ENCODE data around the gene LIM2.

DNA sequence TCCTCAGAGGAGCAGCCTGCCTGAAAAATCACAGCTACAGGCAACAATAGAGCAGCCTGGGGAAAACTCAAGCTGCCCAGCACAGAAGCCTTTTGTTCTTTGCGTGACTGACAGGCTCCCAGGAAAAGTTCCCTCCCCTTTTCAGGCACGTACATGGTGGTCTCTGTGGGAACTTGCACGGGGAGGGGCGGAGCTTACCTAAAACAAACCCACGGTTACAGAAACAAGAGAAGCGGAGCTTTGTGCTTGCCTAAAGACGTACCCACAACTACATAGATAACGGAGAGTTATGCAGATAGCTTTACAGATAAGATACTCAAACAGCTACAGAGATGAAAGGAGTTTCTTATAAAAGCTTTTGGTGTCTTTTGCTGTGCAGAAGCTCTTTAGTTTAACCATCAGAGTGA lies 33.0 kb downstream of the LIM2 start:
- TF ChIP-seq CTCF (IDR thresholded peaks at IDR 0.05 in 2 of 3, conservative IDR thresholded peaks at IDR 0.05 in 1 of 3; ENCODE audit: insufficient read depth in 2 of 3, low read depth in 1 of 3, low read length in 3 of 3) (no peak), CBX5 (IDR thresholded peaks at IDR 0.05; ENCODE audit: borderline replicate concordance, low read depth) (no peak), SMARCE1 (IDR thresholded peaks at IDR 0.05) (no peak), KDM4B (IDR thresholded peaks at IDR 0.05; ENCODE audit: borderline replicate concordance in 2 of 2, low read depth in 1 of 2) (no peak), MTA1 (IDR thresholded peaks at IDR 0.05; ENCODE audit: borderline replicate concordance) (no peak), POLR2A (conservative IDR thresholded peaks at IDR 0.05) (no peak), ZNF316 (IDR thresholded peaks at IDR 0.05) (no peak), KDM1A (IDR thresholded peaks at IDR 0.05) (no peak), NCOR1 (IDR thresholded peaks at IDR 0.05) (no peak), CREM (IDR thresholded peaks at IDR 0.05; ENCODE audit: low read depth) (no peak), RAD21 (CRISPR knock-in tag; conservative IDR thresholded peaks at IDR 0.05 in 1 of 2, IDR thresholded peaks at IDR 0.05 in 1 of 2) (no peak), XRCC3 (IDR thresholded peaks at IDR 0.05) (no peak)
- TF ChIP-seq, protein P1, sequence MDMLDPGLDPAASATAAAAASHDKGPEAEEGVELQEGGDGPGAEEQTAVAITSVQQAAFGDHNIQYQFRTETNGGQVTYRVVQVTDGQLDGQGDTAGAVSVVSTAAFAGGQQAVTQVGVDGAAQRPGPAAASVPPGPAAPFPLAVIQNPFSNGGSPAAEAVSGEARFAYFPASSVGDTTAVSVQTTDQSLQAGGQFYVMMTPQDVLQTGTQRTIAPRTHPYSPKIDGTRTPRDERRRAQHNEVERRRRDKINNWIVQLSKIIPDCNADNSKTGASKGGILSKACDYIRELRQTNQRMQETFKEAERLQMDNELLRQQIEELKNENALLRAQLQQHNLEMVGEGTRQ (CRISPR knock-in tag; IDR thresholded peaks at IDR 0.05) = no peak
